Activated B cell treated with CpG ODN at 0.5 μM for 24 hours (primary cell): Measurements from ENCODE around the gene CCDC150. TPM values are rescaled to one million over a fixed set of nuclear protein-coding genes. Genes with fewer than 3 reads are reported as not detected.

ENCODE experiments used
- ATAC-seq: fragments of 200-7000 bp; cut with Tn5 transposase; one replicate; pipeline ENCODE4 v1.10.0; 2021; ENCODE audit warnings: low read depth, mild to moderate bottlenecking, moderate library complexity
- CTCF ChIA-PET: fragments of 350-600 bp; sonication (Branson Sonifier 250); formaldehyde crosslinking; loops from one replicate; lab custom pipeline; 2021; ENCODE audit warnings: antibody characterized with exemption; lab: Charles Lee
- POLR2A ChIA-PET: fragments of 350-600 bp; sonication (Branson Sonifier 250); formaldehyde crosslinking; loops from one replicate; lab custom pipeline; 2021; ENCODE audit warnings: antibody characterized with exemption; lab: Charles Lee
- DNase-seq: peaks from one replicate; pipeline ENCODE4 v3.0.0; 2022
- H3K27ac Mint-ChIP-seq: one replicate; pipeline ENCODE4 v1.8.0; 2020; ENCODE audit warnings: mixed read lengths
- H3K27me3 Mint-ChIP-seq: one replicate; pipeline ENCODE4 v1.8.0; 2021; ENCODE audit warnings: mixed read lengths
- H3K36me3 Mint-ChIP-seq: one replicate; pipeline ENCODE4 v1.8.0; 2021; ENCODE audit warnings: low read depth, mixed read lengths
- H3K4me1 Mint-ChIP-seq: one replicate; pipeline ENCODE4 v1.8.0; 2021; ENCODE audit warnings: mixed read lengths
- H3K4me3 Mint-ChIP-seq: one replicate; pipeline ENCODE4 v1.8.0; 2020; ENCODE audit warnings: mild to moderate bottlenecking, mixed read lengths
- H3K9me3 Mint-ChIP-seq: one replicate; pipeline ENCODE4 v1.8.0; 2020; ENCODE audit warnings: mixed read lengths
- intact Hi-C: fragments of 100-400 bp; cut with micrococcal nuclease; formaldehyde crosslinking; loops from one replicate; pipeline ENCODE4 v1.15.1; 2024
- total RNA-seq: library from RNA; stranded (reverse); gene quantifications from 2 replicates; pipeline ENCODE4 v1.2.3, GENCODE V29; 2022
- TF ChIP-seq, protein P1 (sequence below): fragments of 200-600 bp; IDR thresholded peaks from one replicate; pipeline ENCODE4 v1.8.0; 2022; ENCODE audit warnings: antibody characterized with exemption, mild to moderate bottlenecking

CCDC150 gene
- total RNA-seq, 1 donor from 2014 or later: 2.6 TPM

DNA sequence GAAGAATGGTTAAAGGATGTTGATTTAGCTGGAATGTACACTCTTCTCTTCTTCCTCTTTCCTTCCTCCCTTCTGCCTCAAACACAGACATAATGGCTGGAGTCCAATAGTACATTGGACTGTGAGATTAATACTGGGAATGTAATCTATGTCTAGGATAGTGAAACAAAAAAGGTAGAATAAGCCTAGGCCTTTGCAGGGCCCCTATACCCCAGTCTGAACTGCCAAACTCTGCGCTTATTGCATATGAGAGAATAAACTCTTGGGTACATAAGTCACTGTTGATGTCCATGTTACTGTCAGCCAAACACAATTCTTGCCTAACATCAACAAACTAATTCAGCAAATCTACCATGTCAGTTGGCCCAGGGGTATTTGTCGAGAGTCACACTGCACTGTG, 29.7 kb upstream of the CCDC150 start:
- no peak for DNase-seq
- TF ChIP-seq, protein P1, sequence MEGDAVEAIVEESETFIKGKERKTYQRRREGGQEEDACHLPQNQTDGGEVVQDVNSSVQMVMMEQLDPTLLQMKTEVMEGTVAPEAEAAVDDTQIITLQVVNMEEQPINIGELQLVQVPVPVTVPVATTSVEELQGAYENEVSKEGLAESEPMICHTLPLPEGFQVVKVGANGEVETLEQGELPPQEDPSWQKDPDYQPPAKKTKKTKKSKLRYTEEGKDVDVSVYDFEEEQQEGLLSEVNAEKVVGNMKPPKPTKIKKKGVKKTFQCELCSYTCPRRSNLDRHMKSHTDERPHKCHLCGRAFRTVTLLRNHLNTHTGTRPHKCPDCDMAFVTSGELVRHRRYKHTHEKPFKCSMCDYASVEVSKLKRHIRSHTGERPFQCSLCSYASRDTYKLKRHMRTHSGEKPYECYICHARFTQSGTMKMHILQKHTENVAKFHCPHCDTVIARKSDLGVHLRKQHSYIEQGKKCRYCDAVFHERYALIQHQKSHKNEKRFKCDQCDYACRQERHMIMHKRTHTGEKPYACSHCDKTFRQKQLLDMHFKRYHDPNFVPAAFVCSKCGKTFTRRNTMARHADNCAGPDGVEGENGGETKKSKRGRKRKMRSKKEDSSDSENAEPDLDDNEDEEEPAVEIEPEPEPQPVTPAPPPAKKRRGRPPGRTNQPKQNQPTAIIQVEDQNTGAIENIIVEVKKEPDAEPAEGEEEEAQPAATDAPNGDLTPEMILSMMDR: no peak
- no peaks in the 10 kb centered on the region for H3K9me3 Mint-ChIP-seq
- H3K4me1 Mint-ChIP-seq: no peaks in the 10 kb centered on the region
- no peaks in the 10 kb centered on the region for H3K27me3 Mint-ChIP-seq
- no peak overlapping the region for H3K4me3 Mint-ChIP-seq
- POLR2A ChIA-PET: no interaction called here
- intact Hi-C loops: no loop called here
- no peak overlapping the region for H3K27ac Mint-ChIP-seq
- CTCF ChIA-PET: no interaction called here
- ATAC-seq: no peak
- no peaks in the 10 kb centered on the region for H3K36me3 Mint-ChIP-seq

DNA sequence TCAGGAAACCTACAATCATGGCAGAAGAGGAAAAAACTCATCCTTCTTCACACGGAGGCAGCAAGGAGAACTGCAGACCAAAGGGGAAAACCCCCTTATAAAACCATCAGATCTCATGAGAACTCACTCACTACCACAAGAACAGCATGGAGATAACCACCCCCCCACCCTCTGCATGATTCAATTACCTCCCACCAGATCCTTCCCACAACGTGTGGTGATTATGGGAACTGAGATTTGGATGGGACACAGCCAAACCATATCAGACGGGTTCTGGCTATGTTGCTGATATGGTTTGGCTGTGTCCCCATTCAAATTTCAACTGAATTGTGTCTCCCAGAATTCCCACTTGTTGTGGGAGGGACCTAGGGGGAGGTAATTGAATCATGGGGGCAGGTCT, 28.7 kb upstream of the CCDC150 start:
- H3K27me3 Mint-ChIP-seq: no peaks in the 10 kb centered on the region
- H3K36me3 Mint-ChIP-seq: no peaks in the 10 kb centered on the region
- ChIA-PET CTCF (no interaction called here), POLR2A (no interaction called here)
- no peaks in the 10 kb centered on the region for H3K9me3 Mint-ChIP-seq
- no peak overlapping the region for H3K4me3 Mint-ChIP-seq
- ATAC-seq (no peak), DNase-seq (no peak)
- H3K4me1 Mint-ChIP-seq: no peaks in the 10 kb centered on the region
- H3K27ac Mint-ChIP-seq: no peak overlapping the region
- TF ChIP-seq, protein P1: no peak
- intact Hi-C loops: no loop called here

DNA sequence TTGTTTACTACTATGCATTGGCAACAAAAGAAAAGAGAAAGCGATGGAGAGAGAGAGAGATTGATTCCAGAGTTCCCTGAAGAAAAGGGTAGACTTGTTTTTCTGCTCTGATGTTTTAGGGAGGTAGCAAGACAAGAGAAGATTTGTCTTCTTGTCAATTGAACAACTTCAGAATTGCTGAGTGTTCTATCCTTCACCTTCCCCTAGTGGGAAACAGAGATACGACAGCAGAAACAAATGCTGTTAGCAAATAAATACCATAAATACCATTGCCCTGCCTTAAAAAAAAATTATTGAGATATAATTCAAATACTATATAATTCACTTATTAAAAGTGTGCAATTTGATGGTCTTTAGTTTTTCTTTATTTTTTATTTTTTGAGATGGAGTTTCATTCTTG, 26.2 kb upstream of the CCDC150 start:
- Mint-ChIP-seq H3K4me3 (no peak overlapping the region), H3K27me3 (no peaks in the 10 kb centered on the region), H3K36me3 (no peaks in the 10 kb centered on the region), H3K4me1 (no peaks in the 10 kb centered on the region), H3K27ac (no peak overlapping the region), H3K9me3 (no peaks in the 10 kb centered on the region)
- DNase-seq (no peak), ATAC-seq (no peak)
- CTCF ChIA-PET: no interaction called here
- intact Hi-C loops: no loop called here
- TF ChIP-seq, protein P1: no peak
- POLR2A ChIA-PET: no interaction called here

DNA sequence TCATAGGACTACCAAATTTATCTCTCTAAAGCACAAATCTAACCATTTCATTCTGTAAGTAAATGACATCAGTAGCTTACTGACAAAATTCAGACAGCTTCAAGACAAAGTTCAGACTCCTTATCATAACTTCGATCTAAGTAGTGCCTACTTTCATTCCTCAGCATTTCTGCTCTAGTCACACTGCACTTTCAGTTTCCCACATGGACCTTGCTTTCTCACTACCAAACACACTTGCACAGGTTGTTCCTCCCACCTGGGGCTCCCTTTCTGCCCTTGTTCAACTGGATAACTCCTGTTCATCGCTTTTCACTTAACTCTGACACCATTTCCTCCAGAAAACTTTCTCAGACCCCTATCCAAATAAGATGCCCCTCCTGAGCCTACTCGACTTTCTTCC, 22.1 kb upstream of the CCDC150 start:
- Mint-ChIP-seq H3K4me3 (no peak overlapping the region), H3K4me1 (no peaks in the 10 kb centered on the region), H3K27ac (no peak overlapping the region), H3K36me3 (no peaks in the 10 kb centered on the region), H3K9me3 (no peaks in the 10 kb centered on the region), H3K27me3 (peaks cover 17% of the 10 kb centered on the region)
- TF ChIP-seq, protein P1: no peak
- ATAC-seq (no peak), DNase-seq (no peak)
- CTCF ChIA-PET: no interaction called here
- POLR2A ChIA-PET: no interaction called here
- intact Hi-C loops: no loop called here

DNA sequence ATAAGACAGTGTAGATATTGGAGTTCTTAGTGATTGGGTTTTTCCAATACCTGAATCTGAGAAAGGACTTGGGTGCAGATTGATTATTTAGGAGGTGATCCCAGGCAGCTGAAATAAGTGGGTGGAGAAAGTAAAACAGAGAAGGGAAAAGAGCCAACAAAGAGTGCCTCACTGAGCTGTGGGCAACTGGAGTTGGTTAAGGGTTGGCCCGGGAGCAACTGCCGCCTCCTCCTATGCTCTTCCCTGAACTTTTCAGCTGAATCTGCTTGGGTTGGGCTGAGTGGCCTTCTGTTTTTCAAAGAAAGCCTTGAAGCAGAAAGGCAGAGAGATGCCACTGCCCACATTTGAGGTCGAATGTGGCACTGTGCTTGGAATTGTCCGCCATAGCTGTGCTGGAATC, 20.9 kb upstream of the CCDC150 start:
- Mint-ChIP-seq H3K36me3 (no peaks in the 10 kb centered on the region), H3K9me3 (peaks cover 9% of the 10 kb centered on the region), H3K4me1 (no peaks in the 10 kb centered on the region), H3K4me3 (no peak overlapping the region), H3K27me3 (peaks cover 18% of the 10 kb centered on the region), H3K27ac (no peak overlapping the region)
- intact Hi-C loops: no loop called here
- TF ChIP-seq, protein P1: no peak
- ATAC-seq (no peak), DNase-seq (no peak)
- ChIA-PET CTCF (no interaction called here), POLR2A (no interaction called here)
